ENCODE results near the gene GAB2.

DNA sequence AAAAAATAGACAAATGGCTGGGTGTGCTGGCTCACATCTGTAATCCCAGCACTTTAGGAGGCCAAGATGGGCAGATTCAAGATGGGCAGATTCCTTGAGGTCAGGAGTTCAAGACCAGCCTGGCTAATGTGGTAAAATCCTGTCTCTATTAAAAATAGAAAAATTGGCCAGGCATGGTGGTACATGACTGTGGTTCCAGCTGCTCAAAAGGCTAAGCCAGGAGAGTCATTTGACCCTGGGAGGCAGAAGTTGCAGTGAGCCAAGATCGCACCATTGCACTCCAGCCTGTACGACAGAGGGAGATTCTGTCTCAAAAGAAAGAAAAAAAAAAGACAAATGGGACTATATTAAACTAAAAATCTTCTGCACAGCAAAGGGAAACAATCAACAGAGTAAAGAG is 173.5 kb downstream of the GAB2 start:
- TF ChIP-seq CTCF (IDR thresholded peaks at IDR 0.05) (no peak), EP300 (IDR thresholded peaks at IDR 0.05) (no peak)

Measured in tibial nerve (tissue), 4 donors.